ENCODE data around the gene ACTRT2.

ACTRT2 gene

GRCh38 chr1:3033040-3033789 is 11.9 kb downstream of the ACTRT2 start:
- DNase-seq = no peak

GRCh38 chr1:3033790-3034090 is 12.5 kb downstream of the ACTRT2 start:
- DNase-seq = no peak

- DNase-seq = no peak
Measured at GRCh38 chr1:3034162-3034561, 12.9 kb downstream of the ACTRT2 start.

- DNase-seq = no peak
Measured at GRCh38 chr1:3034728-3035562, 13.7 kb downstream of the ACTRT2 start.

- DNase-seq = no peak
Measured at GRCh38 chr1:3035563-3036446, 14.5 kb downstream of the ACTRT2 start.

GRCh38 chr1:3036447-3037280 is 15.4 kb downstream of the ACTRT2 start:
- no peak for DNase-seq

- no peak for DNase-seq
Measured at GRCh38 chr1:3037281-3038040, 16.2 kb downstream of the ACTRT2 start.

GRCh38 chr1:3038113-3038551 is 16.9 kb downstream of the ACTRT2 start:
- no peak for DNase-seq

- DNase-seq = no peak
Measured at GRCh38 chr1:3038571-3039181, 17.4 kb downstream of the ACTRT2 start.

GRCh38 chr1:3040004-3040403 is 18.7 kb downstream of the ACTRT2 start:
- DNase-seq = no peak

GRCh38 chr1:3042481-3042880 is 21.2 kb downstream of the ACTRT2 start:
- no peak for DNase-seq

- no peak for DNase-seq
Measured at GRCh38 chr1:3049164-3049563, 27.9 kb downstream of the ACTRT2 start.

- no peak for DNase-seq
Measured at GRCh38 chr1:3049905-3050304, 28.6 kb downstream of the ACTRT2 start.

- DNase-seq = no peak
Measured at GRCh38 chr1:3050603-3051002, 29.3 kb downstream of the ACTRT2 start.

GRCh38 chr1:3051270-3052268 is 30.3 kb downstream of the ACTRT2 start:
- no peak for DNase-seq

GRCh38 chr1:3052501-3052900 is 31.2 kb downstream of the ACTRT2 start:
- DNase-seq = no peak

- no peak for DNase-seq
Measured at GRCh38 chr1:3053366-3053980, 32.2 kb downstream of the ACTRT2 start.

GRCh38 chr1:3053986-3054385 is 32.7 kb downstream of the ACTRT2 start:
- DNase-seq = no peak

- DNase-seq = no peak
Measured at GRCh38 chr1:3054474-3054873, 33.2 kb downstream of the ACTRT2 start.
